Mucosa of rectum (tissue), 2 donors: ENCODE results near the gene DENND4A.
"Not testable (repeated sequence)": the region's sequence is repeated elsewhere in the genome, so short reads cannot be mapped to it uniquely, and the experiment has no call there.

Experiments
- H3K27ac ChIP-seq, 2 donors: one replicate each; pipeline ENCODE4 v1.7.0; 2013; ENCODE audit warnings: inconsistent platforms in 2 of 2, low read depth in 2 of 2, low read length in 2 of 2
- H3K27me3 ChIP-seq, 2 donors: one replicate each; pipeline ENCODE4 v1.7.0; 2013; ENCODE audit warnings: low read length in 2 of 2; ENCODE audit not compliant: control insufficient read depth in 2 of 2, insufficient read depth in 2 of 2
- H3K36me3 ChIP-seq, 2 donors: one replicate each; pipeline ENCODE4 v1.7.0; 2013; ENCODE audit warnings: low read length in 2 of 2; ENCODE audit not compliant: control insufficient read depth in 2 of 2, insufficient read depth in 2 of 2
- H3K4me1 ChIP-seq, 2 donors: one replicate each; pipeline ENCODE4 v1.7.0; 2013; ENCODE audit warnings: low read length in 2 of 2, mild to moderate bottlenecking in 1 of 2; ENCODE audit not compliant: control insufficient read depth in 2 of 2, insufficient read depth in 2 of 2
- H3K4me3 ChIP-seq, 2 donors: one replicate each; pipeline ENCODE4 v1.7.0; 2013; ENCODE audit warnings: low read length in 2 of 2
- H3K9ac ChIP-seq, 2 donors: one replicate each; pipeline ENCODE4 v1.7.0; 2013; ENCODE audit warnings: low read length in 2 of 2, low read depth in 1 of 2, mild to moderate bottlenecking in 1 of 2
- H3K9me3 ChIP-seq, 2 donors: one replicate each; pipeline ENCODE4 v1.7.0; 2013; ENCODE audit warnings: low read length in 2 of 2; ENCODE audit not compliant: control insufficient read depth in 2 of 2
- donor health status: healthy.
- donor health status: Normal muscosa, but diverticular disease.

DENND4A gene

GRCh38 chr15:65819563-65819960 is 27.5 kb upstream of the DENND4A start:
- Histone ChIP-seq H3K4me1 (peaks cover 2 to 4% of the 10 kb centered on the region in 2 donors), H3K27me3 (no peaks in the 10 kb centered on the region), H3K27ac (peak overlapping the region; percentile 13 to 28)

GRCh38 chr15:65818927-65819562 is 27.0 kb upstream of the DENND4A start:
- peaks cover 2 to 4% of the 10 kb centered on the region in 2 donors for H3K4me1 ChIP-seq
- H3K9me3 ChIP-seq = no peaks in the 10 kb centered on the region
- H3K27ac ChIP-seq = peak overlapping the region; percentile 13 to 28
- no peaks in the 10 kb centered on the region for H3K27me3 ChIP-seq
- no peak overlapping the region for H3K9ac ChIP-seq
- H3K4me3 ChIP-seq = no peak overlapping the region
- no peaks in the 10 kb centered on the region for H3K36me3 ChIP-seq

More at GRCh38 chr15:65819563-65819960, 27.5 kb upstream of the DENND4A start:
- Histone ChIP-seq H3K9me3 (no peaks in the 10 kb centered on the region), H3K36me3 (no peaks in the 10 kb centered on the region), H3K9ac (no peak overlapping the region), H3K4me3 (no peak overlapping the region)

- H3K27ac ChIP-seq = no peak overlapping the region
- no peaks in the 10 kb centered on the region for H3K36me3 ChIP-seq
- H3K4me1 ChIP-seq = peaks cover 2 to 4% of the 10 kb centered on the region in 2 donors
- H3K27me3 ChIP-seq = no peaks in the 10 kb centered on the region
- H3K4me3 ChIP-seq = no peak overlapping the region
- no peak overlapping the region for H3K9ac ChIP-seq
- H3K9me3 ChIP-seq = no peaks in the 10 kb centered on the region
These were observed 24.3 kb upstream of the DENND4A start for GRCh38 chr15:65816441-65816840.

GRCh38 chr15:65816008-65816407 is 23.9 kb upstream of the DENND4A start:
- H3K27me3 ChIP-seq, H3K9ac ChIP-seq, H3K4me1 ChIP-seq, H3K27ac ChIP-seq, H3K9me3 ChIP-seq, H3K36me3 ChIP-seq, H3K4me3 ChIP-seq: not testable (repeated sequence)

- H3K4me3 ChIP-seq, H3K27me3 ChIP-seq, H3K27ac ChIP-seq, H3K36me3 ChIP-seq, H3K9me3 ChIP-seq, H3K4me1 ChIP-seq, H3K9ac ChIP-seq: not testable (repeated sequence)
These were observed 22.2 kb upstream of the DENND4A start for GRCh38 chr15:65814271-65814670.

- Histone ChIP-seq H3K9ac (no peak overlapping the region), H3K27me3 (no peaks in the 10 kb centered on the region), H3K9me3 (no peaks in the 10 kb centered on the region), H3K36me3 (no peaks in the 10 kb centered on the region), H3K27ac (no peak overlapping the region), H3K4me1 (no peaks in the 10 kb centered on the region), H3K4me3 (no peak overlapping the region)
These were observed 20.8 kb upstream of the DENND4A start for GRCh38 chr15:65812916-65813315.

- H3K9ac ChIP-seq = no peak overlapping the region
- H3K27ac ChIP-seq = no peak overlapping the region
These were observed 20.4 kb upstream of the DENND4A start for GRCh38 chr15:65812467-65812866.

GRCh38 chr15:65811835-65812234 is 19.7 kb upstream of the DENND4A start:
- Histone ChIP-seq H3K9ac (no peak overlapping the region), H3K36me3 (no peaks in the 10 kb centered on the region), H3K27me3 (no peaks in the 10 kb centered on the region), H3K4me3 (no peak overlapping the region), H3K4me1 (no peaks in the 10 kb centered on the region), H3K9me3 (no peaks in the 10 kb centered on the region), H3K27ac (no peak overlapping the region)

More at GRCh38 chr15:65812467-65812866, 20.4 kb upstream of the DENND4A start:
- H3K4me1 ChIP-seq = no peaks in the 10 kb centered on the region
- H3K4me3 ChIP-seq = no peak overlapping the region
- no peaks in the 10 kb centered on the region for H3K27me3 ChIP-seq
- no peaks in the 10 kb centered on the region for H3K36me3 ChIP-seq
- no peaks in the 10 kb centered on the region for H3K9me3 ChIP-seq

- not testable (repeated sequence) for H3K9ac ChIP-seq, H3K9me3 ChIP-seq, H3K27ac ChIP-seq, H3K27me3 ChIP-seq, H3K4me3 ChIP-seq, H3K4me1 ChIP-seq, H3K36me3 ChIP-seq
These were observed 19.1 kb upstream of the DENND4A start for GRCh38 chr15:65811011-65811733.

GRCh38 chr15:65806397-65806796 is 14.3 kb upstream of the DENND4A start:
- Histone ChIP-seq H3K9ac (no peak overlapping the region), H3K36me3 (no peaks in the 10 kb centered on the region), H3K27me3 (no peaks in the 10 kb centered on the region), H3K4me1 (no peaks in the 10 kb centered on the region), H3K27ac (no peak overlapping the region), H3K9me3 (no peaks in the 10 kb centered on the region), H3K4me3 (no peak overlapping the region)
